Liver (tissue), 9 donors: ENCODE data around the gene CPLX1. TPM values are rescaled to one million over a fixed set of nuclear protein-coding genes. Genes with fewer than 3 reads are reported as not detected.

ENCODE experiments used
- DNase-seq: peaks from one replicate; pipeline ENCODE4 v3.0.0-alpha.2; 2017; ENCODE audit warnings: low spot score
- H3K27ac ChIP-seq, 2 donors: one replicate each; pipeline ENCODE4 v1.7.0; 2013; ENCODE audit warnings: inconsistent platforms in 2 of 2, low read length in 2 of 2, control low read depth in 1 of 2, low read depth in 1 of 2, mild to moderate bottlenecking in 1 of 2
- H3K27me3 ChIP-seq, 4 donors: one replicate each; pipeline versions ENCODE4 v1.6.1 to v1.7.0; 2013; ENCODE audit warnings: low read length in 3 of 4, inconsistent platforms in 1 of 4, mild to moderate bottlenecking in 1 of 4, moderate library complexity in 1 of 4; ENCODE audit not compliant: control insufficient read depth in 4 of 4, insufficient read depth in 4 of 4
- H3K36me3 ChIP-seq, 4 donors: one replicate each; pipeline versions ENCODE4 v1.6.1 to v1.7.0; 2013; ENCODE audit warnings: low read length in 3 of 4, mild to moderate bottlenecking in 3 of 4, low read depth in 1 of 4, moderate library complexity in 1 of 4; ENCODE audit not compliant: control insufficient read depth in 4 of 4, insufficient read depth in 3 of 4
- H3K4me1 ChIP-seq, 4 donors: one replicate each; pipeline versions ENCODE4 v1.6.1 to v1.7.0; 2013; ENCODE audit warnings: low read length in 3 of 4, mild to moderate bottlenecking in 3 of 4, moderate library complexity in 1 of 4; ENCODE audit not compliant: control insufficient read depth in 4 of 4, insufficient read depth in 4 of 4
- H3K4me3 ChIP-seq, 3 donors: one replicate each; pipeline versions ENCODE4 v1.6.1 to v1.7.0; 2013; ENCODE audit warnings: low read length in 3 of 3, control low read depth in 1 of 3, low read depth in 1 of 3, mild to moderate bottlenecking in 1 of 3
- H3K9ac ChIP-seq, 2 donors: one replicate each; pipeline ENCODE4 v1.7.0; 2013; ENCODE audit warnings: low read length in 2 of 2, mild to moderate bottlenecking in 2 of 2, moderate library complexity in 2 of 2, control low read depth in 1 of 2, low read depth in 1 of 2
- H3K9me3 ChIP-seq, 4 donors: one replicate each; pipeline versions ENCODE4 v1.6.1 to v1.7.0; 2013; ENCODE audit warnings: low read length in 3 of 4; ENCODE audit not compliant: control insufficient read depth in 4 of 4
- EGR1 ChIP-seq, 2 donors: IDR thresholded peaks; 2 replicates each; pipeline ENCODE4 v1.6.1; 2016 to 2018; ENCODE audit warnings: antibody characterized with exemption in 2 of 2, low read depth in 2 of 2
- FOXA1 ChIP-seq: IDR thresholded peaks from 2 replicates; pipeline ENCODE4 v1.6.1; 2016; ENCODE audit warnings: antibody characterized with exemption
- FOXA2 ChIP-seq: IDR thresholded peaks from 2 replicates; pipeline ENCODE4 v1.6.1; 2016; ENCODE audit warnings: antibody characterized with exemption
- GABPA ChIP-seq, 2 donors: IDR thresholded peaks in 1 of 2; conservative IDR thresholded peaks in 1 of 2; 2 replicates each; pipeline ENCODE4 v1.6.1; 2016; ENCODE audit warnings: antibody characterized with exemption in 2 of 2, mild to moderate bottlenecking in 1 of 2, moderate library complexity in 1 of 2
- HNF4A ChIP-seq, 2 donors: conservative IDR thresholded peaks; 2 replicates each; pipeline ENCODE4 v1.6.1; 2016; ENCODE audit warnings: antibody characterized with exemption in 2 of 2, mild to moderate bottlenecking in 2 of 2
- HNF4G ChIP-seq: IDR thresholded peaks from 2 replicates; pipeline ENCODE4 v1.6.1; 2016; ENCODE audit warnings: antibody characterized with exemption
- JUND ChIP-seq, 2 donors: IDR thresholded peaks; 2 replicates each; pipeline ENCODE4 v1.6.1; 2016; ENCODE audit warnings: antibody characterized with exemption in 2 of 2
- NR2F2 ChIP-seq: IDR thresholded peaks from 2 replicates; pipeline ENCODE4 v1.6.1; 2016; ENCODE audit warnings: antibody characterized with exemption
- RAD21 ChIP-seq, 2 donors: IDR thresholded peaks; 2 replicates each; pipeline ENCODE4 v1.6.1; 2016; ENCODE audit warnings: antibody characterized with exemption in 2 of 2, mild to moderate bottlenecking in 2 of 2
- RXRA ChIP-seq, 2 donors: IDR thresholded peaks; 2 replicates each; pipeline ENCODE4 v1.6.1; 2017 to 2018; ENCODE audit warnings: antibody characterized with exemption in 2 of 2, mild to moderate bottlenecking in 1 of 2
- SP1 ChIP-seq: IDR thresholded peaks from 2 replicates; pipeline ENCODE4 v1.6.1; 2018; ENCODE audit warnings: antibody characterized with exemption, mild to moderate bottlenecking
- TAF1 ChIP-seq: conservative IDR thresholded peaks from 2 replicates; pipeline ENCODE4 v1.6.1; 2016; ENCODE audit warnings: antibody characterized with exemption, mild to moderate bottlenecking
- YY1 ChIP-seq: IDR thresholded peaks from 2 replicates; pipeline ENCODE4 v1.6.1; 2016; ENCODE audit warnings: antibody characterized with exemption, mild to moderate bottlenecking
- WGBS: extraction: QIAGEN DNeasy Blood & Tissue Kit; methylation state at CpG from one replicate; pipeline ENCODE4 v1.1.7; 2013; 5-methylcytosine and 5-hydroxymethylcytosine counted together
- polyA plus RNA-seq, 2 donors: library from polyadenylated mRNA; stranded (reverse) in 1 of 2; unstranded in 1 of 2; fragments of 200-250 nt in 1 of 2; fragments of >200 nt in 1 of 2; fragmentation: Nextera tagmentation in 1 of 2; extraction: Ambion mirVana in 1 of 2; gene quantifications; one replicate each; pipeline versions ENCODE4 v1.2.1 to v1.2.3, GENCODE V29; 2013 to 2015
- total RNA-seq, 2 donors: library from RNA; depleted of rRNA; stranded (reverse); fragments of >200 nt; gene quantifications; one replicate each; pipeline ENCODE4 v1.2.3, GENCODE V29; 2014
- TF ChIP-seq, protein P1 (sequence below): IDR thresholded peaks from 2 replicates; pipeline ENCODE4 v1.6.1; 2016; ENCODE audit warnings: antibody characterized with exemption
- TF ChIP-seq, protein P2 (sequence below): IDR thresholded peaks from 2 replicates; pipeline ENCODE4 v1.6.1; 2016; ENCODE audit warnings: antibody characterized with exemption, mild to moderate bottlenecking
- TF ChIP-seq, protein P3 (sequence below): fragments of 150-350 bp; IDR thresholded peaks from 2 replicates; pipeline ENCODE4 v1.5.1; 2017; ENCODE audit warnings: improper control_type of control experiment, low read depth, low read length; ENCODE audit not compliant: missing input control
- TF ChIP-seq, protein P4 (sequence below): IDR thresholded peaks from 2 replicates; pipeline ENCODE4 v1.6.1; 2016; ENCODE audit warnings: antibody characterized with exemption
- TF ChIP-seq, protein P5 (sequence below): IDR thresholded peaks from 2 replicates; pipeline ENCODE4 v1.6.1; 2016; ENCODE audit warnings: antibody characterized with exemption
- donor health status: healthy.
- donor health status: healthy.
- donor health status: healthy.
- donor health status: healthy.
- donor health status: healthy.

The CPLX1 gene
- total and polyA plus RNA-seq, 4 donors, result 0.14 to 2.8 (median 0.80) TPM

DNA sequence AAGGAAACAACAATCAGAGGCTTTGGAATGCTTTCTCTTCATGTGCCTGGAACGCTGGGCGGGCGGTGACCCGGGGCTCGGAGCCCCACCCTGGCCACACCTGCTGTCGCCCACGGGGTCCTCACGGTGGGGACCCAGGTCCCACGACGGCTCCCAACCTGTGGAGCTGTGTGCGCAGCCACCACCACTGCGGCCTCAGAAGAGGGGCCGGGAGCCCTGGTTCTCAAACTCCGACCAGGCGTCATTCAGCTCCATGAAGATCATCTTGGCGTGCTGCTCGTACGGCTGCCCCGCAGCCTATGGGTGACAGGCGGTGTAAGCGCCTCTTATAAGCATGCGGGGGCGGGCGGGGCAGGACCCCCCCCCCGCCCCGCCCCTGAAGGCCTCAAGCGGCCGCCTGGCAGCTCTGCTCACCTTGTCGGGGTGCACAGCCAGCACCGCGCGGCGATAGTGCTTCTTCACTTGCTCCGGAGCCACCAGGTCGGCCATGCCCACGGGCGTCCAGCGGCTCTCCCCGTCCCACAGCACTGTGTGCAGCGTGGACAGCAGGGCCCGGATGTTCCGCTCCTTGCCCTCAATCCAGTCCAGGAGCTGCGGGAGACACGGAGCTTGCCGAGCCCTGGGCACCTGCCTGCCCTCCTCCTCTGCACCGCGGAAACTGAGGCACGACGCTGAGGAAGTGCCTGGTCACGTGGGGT lies 23.7 kb upstream of the CPLX1 start:
- Histone ChIP-seq H3K27ac (no peak overlapping the region), H3K36me3 (peaks cover 4 to 30% (median 12%) of the 10 kb centered on the region in 4 donors), H3K4me3 (no peak overlapping the region), H3K27me3 (no peaks in the 10 kb centered on the region), H3K9ac (no peak overlapping the region), H3K4me1 (no peaks in the 10 kb centered on the region), H3K9me3 (no peaks in the 10 kb centered on the region)
- no peak for DNase-seq
- WGBS, result 97% methylated on average over 50 of the region's 50 CpGs
- no peak for TF ChIP-seq RXRA (IDR thresholded peaks at IDR 0.05)
- TF ChIP-seq, protein P1, sequence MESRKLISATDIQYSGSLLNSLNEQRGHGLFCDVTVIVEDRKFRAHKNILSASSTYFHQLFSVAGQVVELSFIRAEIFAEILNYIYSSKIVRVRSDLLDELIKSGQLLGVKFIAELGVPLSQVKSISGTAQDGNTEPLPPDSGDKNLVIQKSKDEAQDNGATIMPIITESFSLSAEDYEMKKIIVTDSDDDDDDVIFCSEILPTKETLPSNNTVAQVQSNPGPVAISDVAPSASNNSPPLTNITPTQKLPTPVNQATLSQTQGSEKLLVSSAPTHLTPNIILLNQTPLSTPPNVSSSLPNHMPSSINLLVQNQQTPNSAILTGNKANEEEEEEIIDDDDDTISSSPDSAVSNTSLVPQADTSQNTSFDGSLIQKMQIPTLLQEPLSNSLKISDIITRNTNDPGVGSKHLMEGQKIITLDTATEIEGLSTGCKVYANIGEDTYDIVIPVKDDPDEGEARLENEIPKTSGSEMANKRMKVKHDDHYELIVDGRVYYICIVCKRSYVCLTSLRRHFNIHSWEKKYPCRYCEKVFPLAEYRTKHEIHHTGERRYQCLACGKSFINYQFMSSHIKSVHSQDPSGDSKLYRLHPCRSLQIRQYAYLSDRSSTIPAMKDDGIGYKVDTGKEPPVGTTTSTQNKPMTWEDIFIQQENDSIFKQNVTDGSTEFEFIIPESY, result no peak
- no peak for TF ChIP-seq HNF4G

DNA sequence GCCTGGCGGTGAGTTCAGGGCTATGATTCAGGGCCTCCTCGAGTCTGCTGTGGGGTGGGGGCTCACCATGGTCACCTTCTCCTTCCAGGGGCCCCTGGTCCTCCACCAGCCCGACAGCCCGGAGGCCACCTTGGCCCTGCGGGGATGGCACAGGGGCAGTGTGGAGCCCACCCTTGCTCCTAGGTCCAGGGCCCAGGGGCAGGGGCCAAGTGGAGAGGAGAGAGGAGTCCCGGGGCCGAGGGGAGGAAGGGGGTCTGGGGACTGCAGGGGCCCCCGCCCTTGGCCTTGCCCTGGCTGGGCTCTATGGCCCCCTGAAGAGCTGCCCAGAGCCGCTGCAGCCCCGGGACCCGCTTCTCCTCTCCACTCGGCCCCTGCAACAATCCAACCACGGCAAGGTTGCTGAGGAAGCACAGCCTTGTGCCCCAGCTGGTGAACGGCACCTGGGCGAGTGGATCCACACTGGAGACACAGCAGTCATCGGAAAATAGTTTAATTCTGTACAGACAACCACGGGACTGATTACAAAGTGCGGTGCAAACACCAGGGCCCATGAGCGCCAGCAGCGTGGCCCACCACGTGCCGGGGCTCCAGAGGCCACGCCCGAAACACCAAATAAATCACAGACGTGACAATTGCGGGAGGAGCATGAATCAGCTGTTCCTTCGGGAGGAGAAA lies 23.0 kb upstream of the CPLX1 start:
- Histone ChIP-seq H3K4me1 (no peaks in the 10 kb centered on the region), H3K27me3 (no peaks in the 10 kb centered on the region), H3K9me3 (no peaks in the 10 kb centered on the region), H3K4me3 (no peak overlapping the region), H3K36me3 (peaks cover 4 to 30% (median 12%) of the 10 kb centered on the region in 4 donors), H3K27ac (no peak overlapping the region), H3K9ac (no peak overlapping the region)
- DNase-seq, result no peak
- no peak for TF ChIP-seq EGR1 (IDR thresholded peaks at IDR 0.05; ENCODE audit: low read depth in 2 of 2)
- 92% methylated on average over 27 of the region's 27 CpGs for WGBS

DNA sequence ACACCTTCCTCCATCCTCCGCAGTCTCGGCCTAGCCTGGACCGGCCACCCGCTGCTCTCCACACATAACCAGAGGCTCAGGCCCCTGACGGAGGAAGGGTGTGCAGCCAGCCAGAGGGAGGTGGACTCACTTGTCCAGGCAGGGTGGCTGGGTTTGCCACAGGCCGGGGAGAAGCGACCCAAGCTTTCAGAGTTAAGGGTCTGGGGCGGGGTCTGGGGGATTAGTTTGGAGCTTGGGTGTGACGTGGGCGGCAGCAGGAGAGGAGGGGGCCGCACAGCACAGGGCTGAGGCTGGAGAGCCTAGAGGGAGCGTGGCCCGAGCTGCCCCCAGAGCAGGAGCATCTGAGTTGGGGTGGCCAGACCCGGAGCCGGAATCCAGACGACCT lies 22.4 kb upstream of the CPLX1 start:
- Histone ChIP-seq H3K9me3 (no peaks in the 10 kb centered on the region), H3K4me3 (no peak overlapping the region), H3K4me1 (no peaks in the 10 kb centered on the region), H3K36me3 (peaks cover 4 to 30% (median 12%) of the 10 kb centered on the region in 4 donors), H3K27me3 (no peaks in the 10 kb centered on the region), H3K27ac (no peak overlapping the region), H3K9ac (no peak overlapping the region)
- TF ChIP-seq JUND (IDR thresholded peaks at IDR 0.05) (no peak), YY1 (no peak), GABPA (IDR thresholded peaks at IDR 0.05 in 1 of 2, conservative IDR thresholded peaks at IDR 0.05 in 1 of 2) (no peak), RAD21 (IDR thresholded peaks at IDR 0.05) (no peak), HNF4A (conservative IDR thresholded peaks at IDR 0.05) (no peak), HNF4G (no peak), EGR1 (IDR thresholded peaks at IDR 0.05; ENCODE audit: low read depth in 2 of 2) (no peak), FOXA2 (no peak), TAF1 (no peak), FOXA1 (no peak), RXRA (IDR thresholded peaks at IDR 0.05) (no peak), SP1 (no peak), NR2F2 (no peak)
- TF ChIP-seq, protein P2, sequence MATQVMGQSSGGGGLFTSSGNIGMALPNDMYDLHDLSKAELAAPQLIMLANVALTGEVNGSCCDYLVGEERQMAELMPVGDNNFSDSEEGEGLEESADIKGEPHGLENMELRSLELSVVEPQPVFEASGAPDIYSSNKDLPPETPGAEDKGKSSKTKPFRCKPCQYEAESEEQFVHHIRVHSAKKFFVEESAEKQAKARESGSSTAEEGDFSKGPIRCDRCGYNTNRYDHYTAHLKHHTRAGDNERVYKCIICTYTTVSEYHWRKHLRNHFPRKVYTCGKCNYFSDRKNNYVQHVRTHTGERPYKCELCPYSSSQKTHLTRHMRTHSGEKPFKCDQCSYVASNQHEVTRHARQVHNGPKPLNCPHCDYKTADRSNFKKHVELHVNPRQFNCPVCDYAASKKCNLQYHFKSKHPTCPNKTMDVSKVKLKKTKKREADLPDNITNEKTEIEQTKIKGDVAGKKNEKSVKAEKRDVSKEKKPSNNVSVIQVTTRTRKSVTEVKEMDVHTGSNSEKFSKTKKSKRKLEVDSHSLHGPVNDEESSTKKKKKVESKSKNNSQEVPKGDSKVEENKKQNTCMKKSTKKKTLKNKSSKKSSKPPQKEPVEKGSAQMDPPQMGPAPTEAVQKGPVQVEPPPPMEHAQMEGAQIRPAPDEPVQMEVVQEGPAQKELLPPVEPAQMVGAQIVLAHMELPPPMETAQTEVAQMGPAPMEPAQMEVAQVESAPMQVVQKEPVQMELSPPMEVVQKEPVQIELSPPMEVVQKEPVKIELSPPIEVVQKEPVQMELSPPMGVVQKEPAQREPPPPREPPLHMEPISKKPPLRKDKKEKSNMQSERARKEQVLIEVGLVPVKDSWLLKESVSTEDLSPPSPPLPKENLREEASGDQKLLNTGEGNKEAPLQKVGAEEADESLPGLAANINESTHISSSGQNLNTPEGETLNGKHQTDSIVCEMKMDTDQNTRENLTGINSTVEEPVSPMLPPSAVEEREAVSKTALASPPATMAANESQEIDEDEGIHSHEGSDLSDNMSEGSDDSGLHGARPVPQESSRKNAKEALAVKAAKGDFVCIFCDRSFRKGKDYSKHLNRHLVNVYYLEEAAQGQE, result no peak
- TF ChIP-seq, protein P3, sequence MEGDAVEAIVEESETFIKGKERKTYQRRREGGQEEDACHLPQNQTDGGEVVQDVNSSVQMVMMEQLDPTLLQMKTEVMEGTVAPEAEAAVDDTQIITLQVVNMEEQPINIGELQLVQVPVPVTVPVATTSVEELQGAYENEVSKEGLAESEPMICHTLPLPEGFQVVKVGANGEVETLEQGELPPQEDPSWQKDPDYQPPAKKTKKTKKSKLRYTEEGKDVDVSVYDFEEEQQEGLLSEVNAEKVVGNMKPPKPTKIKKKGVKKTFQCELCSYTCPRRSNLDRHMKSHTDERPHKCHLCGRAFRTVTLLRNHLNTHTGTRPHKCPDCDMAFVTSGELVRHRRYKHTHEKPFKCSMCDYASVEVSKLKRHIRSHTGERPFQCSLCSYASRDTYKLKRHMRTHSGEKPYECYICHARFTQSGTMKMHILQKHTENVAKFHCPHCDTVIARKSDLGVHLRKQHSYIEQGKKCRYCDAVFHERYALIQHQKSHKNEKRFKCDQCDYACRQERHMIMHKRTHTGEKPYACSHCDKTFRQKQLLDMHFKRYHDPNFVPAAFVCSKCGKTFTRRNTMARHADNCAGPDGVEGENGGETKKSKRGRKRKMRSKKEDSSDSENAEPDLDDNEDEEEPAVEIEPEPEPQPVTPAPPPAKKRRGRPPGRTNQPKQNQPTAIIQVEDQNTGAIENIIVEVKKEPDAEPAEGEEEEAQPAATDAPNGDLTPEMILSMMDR, result no peak
- TF ChIP-seq, protein P4, sequence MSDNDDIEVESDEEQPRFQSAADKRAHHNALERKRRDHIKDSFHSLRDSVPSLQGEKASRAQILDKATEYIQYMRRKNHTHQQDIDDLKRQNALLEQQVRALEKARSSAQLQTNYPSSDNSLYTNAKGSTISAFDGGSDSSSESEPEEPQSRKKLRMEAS, result no peak
- TF ChIP-seq, protein P5, sequence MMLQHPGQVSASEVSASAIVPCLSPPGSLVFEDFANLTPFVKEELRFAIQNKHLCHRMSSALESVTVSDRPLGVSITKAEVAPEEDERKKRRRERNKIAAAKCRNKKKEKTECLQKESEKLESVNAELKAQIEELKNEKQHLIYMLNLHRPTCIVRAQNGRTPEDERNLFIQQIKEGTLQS, result no peak
- no peak for DNase-seq
- 95% methylated on average over 16 of the region's 16 CpGs for WGBS
